Measurements from ENCODE around the gene UBL4A. TPM values are rescaled to one million over a fixed set of nuclear protein-coding genes. Genes with fewer than 3 reads are reported as not detected.

The UBL4A gene
- total and polyA plus RNA-seq, 2 donors (not counting 3 experiments of a cell fraction or from before 2014, with no cell fraction given): 25.3 to 31.4 TPM

- H3K36me3 ChIP-seq (ENCODE audit: control insufficient read depth in 2 of 2, extremely low read depth in 1 of 2, insufficient read depth in 2 of 2, low read length in 2 of 2): peaks cover 0 to 28% of the 10 kb centered on the region in 2 experiments
- H3K27me3 ChIP-seq (ENCODE audit: control insufficient read depth in 2 of 2, insufficient read depth in 2 of 2, low read length in 2 of 2): no peaks in the 10 kb centered on the region
- ChIA-PET POLR2A (no interaction called here), CTCF (no interaction called here)
- FAIRE-seq (no peak), DNase-seq (ENCODE audit: low read depth, low spot score) (no peak)
- H3K4me3 ChIP-seq (replicated peaks in 1 of 3; ENCODE audit: insufficient read depth in 1 of 3, low read depth in 1 of 3, low read length in 3 of 3): no peak overlapping the region
- intact Hi-C loops (cut with micrococcal nuclease) (no loop called here), dilution Hi-C loops (cut with MboI; ENCODE audit: extremely low pct_ligation_motif_present, low sequenced_read_pairs) (no loop called here)
- no peak overlapping the region for H3K27ac ChIP-seq (ENCODE audit: insufficient read depth, low read depth, low read length)
- no peak overlapping the region for H3K4me2 ChIP-seq (ENCODE audit: insufficient read depth, low read length)
- H3K9ac ChIP-seq (replicated peaks; ENCODE audit: extremely low read depth, insufficient read depth, low read length): no peak overlapping the region
- no peaks in the 10 kb centered on the region for H4K20me1 ChIP-seq (replicated peaks; ENCODE audit: control insufficient read depth, extremely low read depth, insufficient read depth, low read length)
- no peak overlapping the region for H2AFZ ChIP-seq (ENCODE audit: low read depth, low read length)
- BruUV-seq (replicated peaks): no TSS peak
- H3K9me1 ChIP-seq (replicated peaks; ENCODE audit: control insufficient read depth, extremely low read depth, insufficient read depth, low read length): no peaks in the 10 kb centered on the region
- no peaks in the 10 kb centered on the region for H3K9me3 ChIP-seq (replicated peaks; ENCODE audit: control insufficient read depth, insufficient read depth, low read length)
- H3K79me2 ChIP-seq (ENCODE audit: control insufficient read depth, insufficient read depth, low read length): peaks cover 22% of the 10 kb centered on the region
- H3K4me1 ChIP-seq (ENCODE audit: control insufficient read depth, extremely low read depth, insufficient read depth, low read length): peaks cover 8% of the 10 kb centered on the region
- no peak for TF ChIP-seq MYC (IDR thresholded peaks at IDR 0.05; ENCODE audit: low read depth, low read length)
- TF ChIP-seq CTCF (IDR thresholded peaks at IDR 0.05; ENCODE audit: extremely low read depth in 1 of 2, insufficient read depth in 1 of 2, low read depth in 1 of 2, low read length in 2 of 2): no peak
- TF ChIP-seq GATA2 (IDR thresholded peaks at IDR 0.05; ENCODE audit: insufficient read depth, insufficient read length, low read depth, low read length): no peak
- no peak for TF ChIP-seq JUN (IDR thresholded peaks at IDR 0.05; ENCODE audit: borderline replicate concordance, insufficient read depth, insufficient read length, low read depth)
- TF ChIP-seq MAX (IDR thresholded peaks at IDR 0.05; ENCODE audit: insufficient read depth, insufficient read length): no peak
- no peak for TF ChIP-seq POLR2A (IDR thresholded peaks at IDR 0.05; ENCODE audit: low read depth, low read length)
- no peak for TF ChIP-seq EZH2 (IDR thresholded peaks at IDR 0.05; ENCODE audit: borderline replicate concordance, low read depth, low read length, severe bottlenecking)
- no peak for TF ChIP-seq POLR2AphosphoS5 (IDR thresholded peaks at IDR 0.05; ENCODE audit: insufficient read depth, low read depth, low read length)
- TF ChIP-seq FOS (IDR thresholded peaks at IDR 0.05; ENCODE audit: borderline replicate concordance, insufficient read depth, low read length): no peak
Measured at GRCh38 chrX:154449618-154450017, 36.8 kb downstream of the UBL4A start.
